Gastrocnemius medialis (tissue), 4 donors: ENCODE data around the gene OSBPL2.

Experiments
- CTCF ChIP-seq, 5 experiments: fragments of 450-650 bp in 3 of 5; fragments of 200-600 bp in 2 of 5; sonication (generic) in 2 of 5; IDR thresholded peaks in 4 of 5; conservative IDR thresholded peaks in 1 of 5; 1 replicate in 4 of 5; 2 replicates in 1 of 5; pipeline ENCODE4 v1.5.1; 2016 to 2019; ENCODE audit warnings: antibody characterized with exemption in 5 of 5, mild to moderate bottlenecking in 3 of 5, moderate library complexity in 3 of 5
- POLR2A ChIP-seq, 2 donors: fragments of 450-650 bp; IDR thresholded peaks; one replicate each; pipeline ENCODE4 v1.6.1; 2017; ENCODE audit warnings: antibody characterized with exemption in 2 of 2, mild to moderate bottlenecking in 2 of 2, moderate library complexity in 2 of 2

DNA sequence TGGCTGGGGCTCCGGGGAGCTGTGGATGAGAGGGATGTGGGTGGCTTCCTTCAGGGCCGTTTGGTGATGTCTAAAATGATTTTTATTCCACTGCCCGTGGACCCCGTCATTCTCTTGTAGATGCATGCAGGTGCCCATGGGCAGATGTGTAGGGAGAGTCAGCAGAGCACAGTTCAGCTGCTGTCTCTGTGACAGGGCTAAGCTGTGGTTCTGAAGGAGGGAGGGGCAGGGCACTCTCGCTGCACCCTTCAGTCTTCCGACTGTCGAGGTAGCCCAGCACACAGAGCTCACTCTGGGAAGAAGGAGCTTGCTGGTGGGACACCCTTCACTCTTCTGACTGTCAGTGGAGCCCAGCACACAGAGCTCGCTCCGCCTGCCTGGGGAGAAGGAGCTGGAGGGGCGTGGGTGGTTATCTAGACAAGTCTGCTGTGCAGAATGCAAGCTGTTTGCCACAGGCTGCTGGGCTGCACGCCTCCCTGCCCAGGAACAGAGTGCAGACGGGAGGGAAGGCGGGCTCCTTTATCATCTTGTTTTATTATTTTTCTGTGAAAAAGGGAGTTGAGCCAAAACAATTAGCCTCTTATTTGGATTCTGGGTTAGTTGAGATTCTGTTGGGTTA is 36.1 kb downstream of the OSBPL2 start:
- no peak for TF ChIP-seq CTCF (IDR thresholded peaks at IDR 0.05 in 4 of 5, conservative IDR thresholded peaks at IDR 0.05 in 1 of 5)
- no peak for TF ChIP-seq POLR2A (IDR thresholded peaks at IDR 0.05)
